ENCODE data around the gene TWSG1.
"Not testable (repeated sequence)": the region's sequence is repeated elsewhere in the genome, so short reads cannot be mapped to it uniquely, and the experiment has no call there.

TWSG1 gene

GRCh38 chr18:9441061-9441460, 106.5 kb downstream of the TWSG1 start:
- no peak for FAIRE-seq
- DNase-seq (ENCODE audit: extremely low spot score, insufficient read length, low read depth), result no peak

GRCh38 chr18:9444549-9444948, 110.0 kb downstream of the TWSG1 start:
- FAIRE-seq, result no peak
- DNase-seq (ENCODE audit: extremely low spot score, insufficient read length, low read depth), result no peak

GRCh38 chr18:9446839-9447238, 112.3 kb downstream of the TWSG1 start:
- DNase-seq (ENCODE audit: extremely low spot score, insufficient read length, low read depth) (no peak), FAIRE-seq (no peak)

- no peak for DNase-seq (ENCODE audit: extremely low spot score, insufficient read length, low read depth)
- FAIRE-seq, result no peak
Observed at GRCh38 chr18:9447334-9447733, 112.8 kb downstream of the TWSG1 start.

GRCh38 chr18:9449600-9450414, 115.2 kb downstream of the TWSG1 start:
- no peak for FAIRE-seq
- no peak for DNase-seq (ENCODE audit: extremely low spot score, insufficient read length, low read depth)

GRCh38 chr18:9450920-9451319, 116.3 kb downstream of the TWSG1 start:
- not testable (repeated sequence) for DNase-seq (ENCODE audit: extremely low spot score, insufficient read length, low read depth); FAIRE-seq
